HG03520 (cell line): Measurements from ENCODE around the gene LRRC8D.

Source experiments
- ATAC-seq: cut with Tn5 transposase; IDR thresholded peaks from one replicate; pipeline ENCODE4 v1.9.1; 2021; ENCODE audit warnings: mild to moderate bottlenecking, moderate library complexity; ENCODE audit not compliant: unreplicated experiment

Gene LRRC8D

GRCh38 chr1:89934461-89934860 lies 113.6 kb downstream of the LRRC8D start:
- no peak for ATAC-seq

GRCh38 chr1:89935235-89935634 lies 114.4 kb downstream of the LRRC8D start:
- no peak for ATAC-seq

- ATAC-seq: no peak
Observed at GRCh38 chr1:89936694-89937093, 115.9 kb downstream of the LRRC8D start.

- ATAC-seq: no peak
Observed at GRCh38 chr1:89938171-89939055, 117.6 kb downstream of the LRRC8D start.

- no peak for ATAC-seq
Observed at GRCh38 chr1:89939059-89939570, 118.3 kb downstream of the LRRC8D start.

- ATAC-seq: no peak
Observed at GRCh38 chr1:89939693-89940438, 119.0 kb downstream of the LRRC8D start.

- ATAC-seq: no peak
Observed at GRCh38 chr1:89941110-89941766, 120.4 kb downstream of the LRRC8D start.

- ATAC-seq: no peak
Observed at GRCh38 chr1:89942014-89942413, 121.2 kb downstream of the LRRC8D start.

- ATAC-seq: no peak
Observed at GRCh38 chr1:89942825-89943658, 122.2 kb downstream of the LRRC8D start.

- no peak for ATAC-seq
Observed at GRCh38 chr1:89943846-89944781, 123.3 kb downstream of the LRRC8D start.

- ATAC-seq: peak; percentile 89
Observed at GRCh38 chr1:89945852-89946476, 125.1 kb downstream of the LRRC8D start.

- ATAC-seq: no peak
Observed at GRCh38 chr1:89946532-89946931, 125.7 kb downstream of the LRRC8D start.

- no peak for ATAC-seq
Observed at GRCh38 chr1:89948722-89949345, 128.0 kb downstream of the LRRC8D start.

GRCh38 chr1:89949991-89950624 lies 129.3 kb downstream of the LRRC8D start:
- ATAC-seq: no peak

- ATAC-seq: no peak
Observed at GRCh38 chr1:89950703-89951102, 129.9 kb downstream of the LRRC8D start.

GRCh38 chr1:89951766-89952604 lies 131.2 kb downstream of the LRRC8D start:
- ATAC-seq: no peak

GRCh38 chr1:89952605-89953130 lies 131.8 kb downstream of the LRRC8D start:
- no peak for ATAC-seq
